GM18867 (cell line): ENCODE measurements around the gene JPH2.

Experiments
- ATAC-seq: cut with Tn5 transposase; IDR thresholded peaks from one replicate; pipeline ENCODE4 v1.9.1; 2021; ENCODE audit warnings: mild to moderate bottlenecking, moderate library complexity; ENCODE audit not compliant: unreplicated experiment

JPH2 gene

GRCh38 chr20:44104798-44105517 lies 82.0 kb downstream of the JPH2 start:
- ATAC-seq, result no peak

DNA sequence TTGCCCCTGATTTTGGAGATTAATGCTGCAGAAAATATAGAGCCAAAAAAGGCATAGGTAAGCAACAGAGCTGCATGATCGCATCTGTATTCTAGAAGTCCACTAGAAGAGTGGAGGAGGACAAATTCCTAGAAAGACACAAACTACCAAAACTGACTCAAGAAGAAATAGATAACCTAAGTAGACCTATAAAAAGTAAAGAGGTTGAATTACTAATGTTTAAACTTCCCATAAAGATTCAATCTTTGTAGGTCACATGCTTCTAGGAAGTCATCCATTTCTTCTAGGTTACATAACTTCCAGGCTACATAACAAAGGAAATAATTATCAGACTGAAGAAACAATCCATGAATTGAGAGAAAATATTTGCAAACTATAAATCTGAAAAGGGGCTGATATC lies 84.4 kb downstream of the JPH2 start:
- no peak for ATAC-seq

- ATAC-seq, result no peak
Measured at GRCh38 chr20:44099832-44100231, 87.2 kb downstream of the JPH2 start.

DNA sequence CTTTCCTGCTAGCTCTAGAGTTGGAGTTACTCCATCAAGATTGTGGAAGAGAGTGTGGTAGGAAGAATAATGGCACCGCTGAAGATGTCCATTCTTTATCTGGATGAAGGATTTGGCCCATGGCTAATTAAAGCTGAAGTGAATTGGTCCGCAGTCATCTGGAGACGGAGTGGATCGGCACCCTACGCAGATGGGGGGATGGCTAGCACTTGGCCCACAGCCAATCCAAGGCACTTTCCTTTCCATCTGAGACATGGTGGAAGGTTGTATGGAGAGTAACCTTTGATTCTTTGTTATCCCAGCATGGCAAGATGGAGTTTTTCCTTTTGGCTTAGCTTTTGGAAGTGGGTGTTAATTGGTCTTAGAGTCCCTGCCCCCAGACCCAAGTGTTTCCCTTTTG lies 88.3 kb downstream of the JPH2 start:
- no peak for ATAC-seq

DNA sequence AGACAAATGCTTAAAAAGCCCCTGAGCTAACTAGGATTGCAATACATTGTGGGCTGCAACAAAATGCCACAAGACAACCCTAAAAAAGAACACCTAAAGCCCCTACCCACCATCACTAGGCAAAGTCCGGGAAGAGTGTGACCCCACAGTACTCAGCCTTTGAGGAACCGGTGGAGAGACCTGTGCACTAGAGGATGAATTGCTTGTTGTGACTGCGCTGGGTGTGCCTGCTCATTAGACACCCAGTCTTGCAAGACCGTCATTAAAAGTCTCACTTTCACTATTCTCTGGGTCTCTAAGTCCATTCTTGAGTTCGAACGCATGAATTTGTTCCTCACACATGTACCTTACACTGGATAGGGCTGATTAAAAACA lies 88.7 kb downstream of the JPH2 start:
- ATAC-seq, result no peak

DNA sequence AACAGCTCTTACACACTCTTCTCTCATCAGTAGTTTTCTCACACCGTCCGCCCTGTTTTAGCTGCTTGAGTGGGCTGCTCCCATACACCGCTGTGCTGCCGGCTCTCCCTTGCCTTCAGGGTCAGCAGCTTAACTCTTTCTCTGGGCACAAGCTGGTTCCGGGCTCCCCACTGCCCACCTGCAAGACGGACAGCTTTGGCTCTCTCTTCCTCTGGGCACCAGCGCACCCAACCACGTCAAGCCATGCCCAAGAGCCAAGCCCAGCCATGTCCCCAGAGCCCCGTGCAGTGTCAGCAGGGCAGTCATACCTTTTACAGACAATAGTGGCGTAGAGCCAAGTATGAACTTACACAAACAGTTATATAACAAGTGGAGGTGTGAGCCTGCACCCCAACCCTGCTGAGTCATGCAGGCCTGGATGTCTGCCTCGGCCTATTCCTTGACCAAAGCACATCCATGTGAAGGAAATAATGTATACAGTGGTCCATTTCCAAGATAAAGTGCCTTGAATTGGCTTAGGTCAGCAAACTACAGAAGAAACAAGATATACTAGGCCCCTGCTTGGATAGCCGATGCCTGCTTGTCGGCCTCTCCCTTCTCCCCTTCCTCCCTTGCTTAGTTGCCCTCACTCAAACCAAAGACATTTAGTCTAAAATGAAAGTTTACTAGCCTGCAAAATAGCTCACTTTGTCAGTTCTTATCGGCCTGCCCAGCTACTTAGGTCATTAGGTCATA lies 89.3 kb downstream of the JPH2 start:
- no peak for ATAC-seq

- ATAC-seq, result no peak
Measured at GRCh38 chr20:44095831-44096230, 91.2 kb downstream of the JPH2 start.

DNA sequence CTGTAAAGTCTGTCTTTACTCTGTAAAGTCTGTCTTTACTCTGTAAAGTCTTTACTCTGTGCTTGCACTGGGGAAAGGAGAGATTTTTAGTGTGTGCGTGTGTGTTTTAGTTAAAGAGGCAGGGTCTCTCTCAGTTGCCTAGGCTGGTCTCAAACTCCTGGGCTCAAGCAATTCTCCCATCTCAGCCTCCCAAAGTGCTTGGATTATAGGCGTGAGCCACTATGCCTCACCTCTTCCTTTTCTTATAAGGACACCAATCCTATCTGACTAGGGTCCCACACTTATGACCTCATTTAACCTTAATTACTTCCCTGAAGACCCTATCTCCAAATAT lies 93.8 kb downstream of the JPH2 start:
- no peak for ATAC-seq

GRCh38 chr20:44092551-44093248 lies 94.3 kb downstream of the JPH2 start:
- ATAC-seq, result no peak

DNA sequence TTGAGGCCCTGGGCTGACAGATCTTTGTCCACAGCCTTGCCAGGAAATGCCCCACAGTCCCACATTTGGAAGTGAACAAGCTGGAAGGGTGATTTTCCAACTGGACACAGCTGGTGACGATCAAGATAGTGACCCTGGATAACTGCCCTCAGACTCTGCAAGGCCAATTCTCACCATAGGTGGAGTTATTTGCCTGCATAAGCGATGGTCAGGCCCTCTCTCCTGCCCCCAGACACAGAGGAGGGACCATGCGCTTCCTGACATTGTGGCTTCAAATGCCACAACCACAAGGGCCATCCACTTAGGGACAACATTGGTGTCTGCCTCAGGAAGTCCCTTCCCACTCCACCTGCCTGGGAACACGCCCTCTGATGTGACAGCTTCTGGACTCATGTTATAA lies 96.0 kb downstream of the JPH2 start:
- no peak for ATAC-seq

GRCh38 chr20:44089987-44090674 lies 96.9 kb downstream of the JPH2 start:
- no peak for ATAC-seq

DNA sequence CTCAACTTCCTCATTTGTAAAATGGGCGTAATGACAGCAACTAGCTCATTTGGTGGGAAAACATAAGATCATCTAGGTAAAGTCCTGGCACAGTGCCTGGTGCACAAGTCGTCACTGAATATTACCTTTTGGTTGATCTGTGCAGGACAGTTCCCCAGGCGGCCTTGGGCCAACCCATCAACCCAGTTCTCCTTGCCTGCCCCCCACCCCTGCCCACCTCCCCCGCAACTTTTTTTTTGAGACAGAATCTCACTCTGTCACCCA lies 99.2 kb downstream of the JPH2 start:
- ATAC-seq, result no peak

DNA sequence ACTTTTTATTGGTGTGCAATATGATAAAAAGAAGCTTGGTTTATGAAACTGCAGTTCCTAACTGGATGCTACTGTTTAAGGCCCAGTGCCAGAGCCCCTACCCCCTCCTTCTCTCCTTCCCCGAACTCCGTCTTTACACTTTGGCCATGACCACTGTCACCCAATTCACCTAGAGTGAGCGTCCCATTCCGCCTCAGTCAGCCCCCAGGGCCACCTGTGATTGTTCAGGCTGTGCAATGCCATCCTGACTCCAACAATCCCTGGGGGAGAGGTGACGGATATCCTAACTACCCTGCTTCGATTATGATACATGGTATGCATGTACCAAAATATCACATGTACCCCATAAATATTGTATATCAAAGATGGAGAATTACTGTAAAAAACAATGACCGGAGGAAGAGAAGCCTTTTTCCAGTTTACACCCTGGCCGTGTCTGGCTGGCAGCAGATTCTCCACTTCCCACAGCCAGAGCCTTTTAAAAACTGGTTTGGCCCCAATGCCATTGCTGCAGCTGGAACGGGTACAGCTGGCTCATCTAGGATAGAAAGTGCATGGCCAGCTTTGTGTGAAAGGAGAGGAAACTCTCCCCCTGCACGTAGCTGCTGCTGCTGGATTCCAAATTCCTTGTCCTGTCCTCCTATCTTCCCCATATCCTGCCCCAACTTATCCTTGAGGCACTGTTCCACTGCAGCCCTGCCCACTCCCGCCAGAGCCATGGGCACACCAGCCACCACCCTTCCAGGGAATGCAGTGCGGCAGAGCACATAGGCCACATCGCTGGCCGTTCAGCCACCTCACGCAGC lies 99.7 kb downstream of the JPH2 start:
- no peak for ATAC-seq

GRCh38 chr20:44085616-44086434 lies 101.2 kb downstream of the JPH2 start:
- no peak for ATAC-seq

DNA sequence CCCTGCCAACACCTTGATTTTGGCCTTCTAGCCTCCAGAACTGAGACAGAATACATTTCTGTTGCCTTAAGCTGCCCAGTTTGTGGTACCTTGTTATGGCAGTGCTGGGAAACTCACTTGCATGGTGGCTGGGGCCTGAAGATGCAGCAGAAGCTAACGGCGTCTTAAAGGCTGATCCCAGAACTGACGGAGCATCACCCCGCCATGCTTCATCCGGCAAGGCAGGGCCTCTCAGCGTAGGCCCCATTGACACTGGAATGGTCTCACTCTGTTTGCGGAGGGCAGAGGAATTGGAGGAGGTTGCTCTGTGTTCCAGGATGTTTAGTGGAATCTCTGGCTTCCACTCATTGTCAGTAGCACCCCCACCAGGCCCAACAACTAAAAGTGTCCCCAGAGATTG lies 102.1 kb downstream of the JPH2 start:
- no peak for ATAC-seq

GRCh38 chr20:44084439-44084838 lies 102.5 kb downstream of the JPH2 start:
- ATAC-seq, result no peak

- no peak for ATAC-seq
Measured at GRCh38 chr20:44083220-44083933, 103.6 kb downstream of the JPH2 start.

DNA sequence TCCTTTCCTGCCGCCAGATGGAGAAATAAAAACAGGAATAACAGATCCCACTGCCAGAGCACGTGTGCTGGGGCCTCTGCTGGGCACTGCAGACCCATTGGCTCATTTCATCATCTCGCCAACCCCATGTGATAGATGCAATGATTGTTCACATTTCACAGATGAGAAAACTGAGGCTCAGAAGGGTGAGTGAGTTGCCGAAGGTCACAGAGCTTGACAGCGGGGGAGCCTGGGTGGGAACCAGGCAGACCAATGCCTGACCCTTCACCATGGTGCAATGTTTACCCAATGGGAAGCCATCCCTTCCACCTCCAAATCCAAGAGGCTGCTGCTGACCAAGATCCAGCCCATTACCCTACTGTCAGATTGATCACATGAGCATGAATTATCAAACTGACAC lies 105.1 kb downstream of the JPH2 start:
- no peak for ATAC-seq

DNA sequence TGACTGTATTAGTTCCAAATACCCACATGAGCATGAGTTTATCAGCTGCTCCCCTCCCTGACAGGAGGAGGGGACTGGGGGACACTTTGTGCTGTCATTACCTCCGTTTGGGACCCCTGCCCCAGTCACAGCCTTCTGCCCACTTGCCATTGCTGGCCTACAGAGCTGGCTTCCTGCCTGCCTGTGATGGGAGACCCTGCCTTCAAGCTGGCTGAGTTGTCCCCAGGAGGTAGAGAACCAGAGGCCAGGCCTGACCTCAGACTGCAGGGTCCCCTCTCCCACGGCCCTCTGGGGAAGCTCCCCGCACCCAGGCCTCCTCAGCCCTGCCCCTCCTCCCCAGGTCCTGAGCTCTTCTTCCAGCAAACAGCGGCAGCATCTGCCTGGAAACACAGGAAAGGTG lies 105.5 kb downstream of the JPH2 start:
- ATAC-seq, result no peak
